GM23338 (cell line): Measurements from ENCODE around the gene GALNT7.

ENCODE experiments used
- CREB1 ChIP-seq: fragments of 250-450 bp; sonication (Bioruptor Pico); IDR thresholded peaks from 2 replicates; pipeline ENCODE4 v1.5.0; 2020; ENCODE audit warnings: low read depth, mild to moderate bottlenecking, moderate library complexity
- CTCF ChIP-seq, 2 experiments: fragments of 200-600 bp in 1 of 2; sonication (generic) in 1 of 2; conservative IDR thresholded peaks; 2 replicates each; pipeline versions ENCODE4 v1.5.1 to v1.6.1; 2016 to 2017; ENCODE audit warnings: antibody characterized with exemption in 2 of 2, low read depth in 2 of 2, mild to moderate bottlenecking in 2 of 2, moderate library complexity in 1 of 2
- EZH2 ChIP-seq: fragments of 200-600 bp; sonication (generic); IDR thresholded peaks from one replicate; pipeline ENCODE4 v1.8.0; 2017; ENCODE audit warnings: antibody characterized with exemption, mild to moderate bottlenecking, low read depth; ENCODE audit not compliant: unreplicated experiment
- EZH2phosphoT487 ChIP-seq: fragments of 200-600 bp; sonication (generic); IDR thresholded peaks from one replicate; pipeline ENCODE4 v1.8.1; 2018; ENCODE audit warnings: antibody characterized with exemption; ENCODE audit not compliant: unreplicated experiment
- JUNB ChIP-seq: IDR thresholded peaks from one replicate; pipeline ENCODE4 v1.6.1; 2016; ENCODE audit warnings: antibody characterized with exemption; ENCODE audit not compliant: unreplicated experiment
- NANOG ChIP-seq: IDR thresholded peaks from 2 replicates; pipeline ENCODE4 v1.6.1; 2016; ENCODE audit warnings: antibody characterized with exemption, borderline replicate concordance
- POLR2AphosphoS5 ChIP-seq: IDR thresholded peaks from 2 replicates; pipeline ENCODE4 v1.6.1; 2016; ENCODE audit warnings: antibody characterized with exemption, low read depth
- TF ChIP-seq, protein P1 (sequence below): IDR thresholded peaks from one replicate; pipeline ENCODE4 v1.6.1; 2018; ENCODE audit warnings: antibody characterized with exemption; ENCODE audit not compliant: unreplicated experiment

DNA sequence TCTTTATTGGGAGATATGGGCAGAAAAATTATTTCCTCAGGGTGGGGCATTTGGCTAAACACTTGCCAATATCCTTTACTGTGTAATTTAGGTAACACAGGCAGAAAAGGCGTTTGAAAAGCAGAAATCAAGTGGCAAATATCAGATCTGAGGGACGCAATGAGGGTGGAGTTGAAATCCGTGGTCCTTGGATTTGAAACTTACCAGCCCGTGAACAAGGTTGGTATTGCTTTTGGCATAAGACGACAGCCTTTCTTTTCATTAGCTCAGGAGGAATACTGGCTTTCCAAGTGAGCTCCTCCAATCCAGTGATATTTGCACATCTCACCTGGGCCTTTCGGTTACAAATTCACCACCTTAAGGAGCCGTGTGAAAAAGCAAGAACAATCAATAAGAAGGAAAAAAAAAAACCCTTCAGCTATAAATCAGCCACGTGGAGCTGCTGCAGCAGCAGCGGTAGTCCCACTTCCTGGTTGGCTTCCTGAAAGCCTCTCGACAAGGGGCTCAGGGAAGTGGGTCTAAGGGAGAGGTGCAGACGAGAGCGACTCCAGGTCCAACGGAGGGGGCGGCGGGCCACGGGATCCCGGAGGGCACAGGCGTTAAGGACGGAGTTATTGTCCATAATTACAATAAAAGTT lies 734 bp upstream of the GALNT7 start:
- no peak for TF ChIP-seq CTCF (conservative IDR thresholded peaks at IDR 0.05; ENCODE audit: low read depth in 2 of 2)
- no peak for TF ChIP-seq CREB1 (CRISPR knock-in tag)
- no peak for TF ChIP-seq EZH2phosphoT487
- TF ChIP-seq EZH2, result no peak
- TF ChIP-seq, protein P1, sequence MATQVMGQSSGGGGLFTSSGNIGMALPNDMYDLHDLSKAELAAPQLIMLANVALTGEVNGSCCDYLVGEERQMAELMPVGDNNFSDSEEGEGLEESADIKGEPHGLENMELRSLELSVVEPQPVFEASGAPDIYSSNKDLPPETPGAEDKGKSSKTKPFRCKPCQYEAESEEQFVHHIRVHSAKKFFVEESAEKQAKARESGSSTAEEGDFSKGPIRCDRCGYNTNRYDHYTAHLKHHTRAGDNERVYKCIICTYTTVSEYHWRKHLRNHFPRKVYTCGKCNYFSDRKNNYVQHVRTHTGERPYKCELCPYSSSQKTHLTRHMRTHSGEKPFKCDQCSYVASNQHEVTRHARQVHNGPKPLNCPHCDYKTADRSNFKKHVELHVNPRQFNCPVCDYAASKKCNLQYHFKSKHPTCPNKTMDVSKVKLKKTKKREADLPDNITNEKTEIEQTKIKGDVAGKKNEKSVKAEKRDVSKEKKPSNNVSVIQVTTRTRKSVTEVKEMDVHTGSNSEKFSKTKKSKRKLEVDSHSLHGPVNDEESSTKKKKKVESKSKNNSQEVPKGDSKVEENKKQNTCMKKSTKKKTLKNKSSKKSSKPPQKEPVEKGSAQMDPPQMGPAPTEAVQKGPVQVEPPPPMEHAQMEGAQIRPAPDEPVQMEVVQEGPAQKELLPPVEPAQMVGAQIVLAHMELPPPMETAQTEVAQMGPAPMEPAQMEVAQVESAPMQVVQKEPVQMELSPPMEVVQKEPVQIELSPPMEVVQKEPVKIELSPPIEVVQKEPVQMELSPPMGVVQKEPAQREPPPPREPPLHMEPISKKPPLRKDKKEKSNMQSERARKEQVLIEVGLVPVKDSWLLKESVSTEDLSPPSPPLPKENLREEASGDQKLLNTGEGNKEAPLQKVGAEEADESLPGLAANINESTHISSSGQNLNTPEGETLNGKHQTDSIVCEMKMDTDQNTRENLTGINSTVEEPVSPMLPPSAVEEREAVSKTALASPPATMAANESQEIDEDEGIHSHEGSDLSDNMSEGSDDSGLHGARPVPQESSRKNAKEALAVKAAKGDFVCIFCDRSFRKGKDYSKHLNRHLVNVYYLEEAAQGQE, result no peak
- TF ChIP-seq JUNB, result no peak
- TF ChIP-seq POLR2AphosphoS5, result no peak
- TF ChIP-seq NANOG, result no peak
